GM21529 (cell line): Measurements from ENCODE around the gene PLA2G2D.

Experiments
- ATAC-seq: cut with Tn5 transposase; IDR thresholded peaks from one replicate; pipeline ENCODE4 v1.9.1; 2021; ENCODE audit not compliant: unreplicated experiment

The PLA2G2D gene

GRCh38 chr1:20115479-20115878 is 3.9 kb downstream of the PLA2G2D start:
- ATAC-seq, result no peak

DNA sequence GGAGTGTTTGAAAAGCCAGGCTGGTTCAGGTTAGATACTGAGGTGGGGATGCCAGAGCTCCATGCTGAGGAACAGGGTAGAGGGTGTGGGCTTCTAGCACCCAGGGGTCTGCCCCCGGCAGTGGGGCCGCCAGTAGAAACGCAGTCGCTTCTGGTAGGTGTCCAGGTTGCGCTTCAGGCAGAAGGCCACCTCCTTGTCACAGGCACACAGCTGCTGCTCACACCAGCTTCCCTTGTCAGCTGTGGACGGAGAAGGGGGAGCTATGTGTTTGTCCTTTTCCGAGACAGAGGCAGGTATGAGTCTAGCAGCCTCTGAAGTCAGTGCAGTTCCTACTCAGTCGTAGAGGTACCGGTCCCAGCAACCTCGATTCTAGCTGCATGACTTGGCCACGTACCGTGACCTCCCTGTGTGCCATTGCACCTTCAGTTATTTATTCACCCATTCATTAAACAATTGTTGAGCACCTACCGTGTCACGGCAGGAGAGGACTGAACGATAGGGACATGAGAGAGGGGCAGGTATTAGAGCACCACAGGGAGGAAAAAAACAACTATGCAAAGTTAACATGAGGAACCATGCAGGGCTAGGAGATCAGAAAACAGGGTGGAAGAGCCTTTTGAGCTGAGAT is 5.2 kb downstream of the PLA2G2D start:
- ATAC-seq, result no peak

GRCh38 chr1:20112279-20113000 is 6.9 kb downstream of the PLA2G2D start:
- no peak for ATAC-seq

- no peak for ATAC-seq
These were observed 7.9 kb downstream of the PLA2G2D start for GRCh38 chr1:20111452-20111851.

DNA sequence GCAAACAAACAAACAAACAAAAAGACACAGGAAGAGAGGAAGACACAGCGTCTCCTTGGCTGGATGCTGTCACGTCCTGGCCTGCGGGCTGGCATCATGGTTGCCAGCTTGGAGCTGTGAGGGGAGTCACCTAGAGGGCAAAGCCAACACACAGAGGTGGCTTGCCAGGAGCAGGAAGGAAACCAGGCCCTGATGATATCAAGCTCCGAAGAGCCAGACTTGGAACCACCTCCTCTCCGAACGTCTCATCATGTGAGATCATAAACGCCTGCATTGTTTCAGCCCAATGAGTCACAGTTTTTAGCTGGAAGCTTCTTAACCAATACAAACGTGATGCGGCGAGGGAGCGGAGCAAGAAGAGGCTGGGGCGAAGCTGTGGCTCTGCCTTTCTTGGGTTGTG is 8.7 kb downstream of the PLA2G2D start:
- ATAC-seq, result no peak

GRCh38 chr1:20109223-20109856 is 10.0 kb downstream of the PLA2G2D start:
- ATAC-seq, result no peak

DNA sequence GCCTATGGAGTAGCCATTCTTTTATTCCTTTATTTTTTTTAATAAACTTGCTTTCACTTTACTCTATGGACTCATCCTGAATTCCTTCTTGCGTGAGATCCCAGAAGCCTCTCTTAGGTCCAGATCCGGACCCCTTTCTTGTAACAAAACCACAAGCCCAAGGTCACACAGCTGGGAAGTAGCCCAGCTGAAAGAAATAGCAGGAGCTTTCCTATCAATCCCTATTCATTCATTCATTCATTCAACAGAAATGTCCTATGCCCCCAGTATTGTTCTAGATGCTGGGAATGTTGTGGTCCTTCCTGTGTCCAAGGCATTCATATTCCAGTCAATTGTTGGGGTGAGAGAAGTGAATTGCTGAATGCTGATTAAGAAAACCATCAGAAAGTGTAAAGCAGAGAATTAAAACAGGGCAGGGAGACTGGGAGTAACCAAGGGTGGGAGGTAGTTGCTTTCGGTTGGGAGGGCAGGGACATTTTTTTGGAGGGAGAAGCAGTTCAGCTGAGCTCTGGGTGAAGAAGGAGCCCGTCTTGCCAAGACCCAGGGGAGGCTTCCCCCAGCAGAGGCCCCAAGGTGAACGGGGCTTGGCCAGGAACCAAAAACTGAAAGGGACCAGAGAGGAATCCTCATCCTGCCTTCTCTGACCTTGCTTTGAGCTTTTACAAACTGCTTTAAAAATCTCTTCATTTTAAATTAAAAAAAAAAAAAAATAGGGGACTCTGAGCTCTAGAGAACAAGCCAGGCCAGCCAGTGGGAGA is 10.8 kb downstream of the PLA2G2D start:
- no peak for ATAC-seq

GRCh38 chr1:20107796-20108195 is 11.5 kb downstream of the PLA2G2D start:
- no peak for ATAC-seq

GRCh38 chr1:20107351-20107750 is 12.0 kb downstream of the PLA2G2D start:
- ATAC-seq, result no peak

DNA sequence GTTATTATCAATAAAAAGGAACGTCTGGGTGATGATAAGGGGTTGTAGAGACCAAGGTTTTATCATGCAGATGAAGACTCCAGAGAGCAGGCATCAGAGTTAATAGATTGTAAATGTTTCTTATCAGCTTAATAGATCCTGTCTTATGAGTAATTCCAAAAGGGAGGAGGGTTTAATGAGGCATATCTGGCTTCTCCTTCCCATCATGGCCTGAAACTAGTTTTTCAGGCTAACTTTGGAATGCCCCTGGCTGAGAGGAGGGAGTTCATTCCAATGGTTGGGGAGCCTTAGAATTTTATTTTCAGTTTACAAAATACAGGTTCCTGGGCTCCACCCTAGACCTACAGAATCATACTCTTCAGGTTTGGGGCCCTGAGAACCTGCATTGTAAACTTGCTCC is 13.5 kb downstream of the PLA2G2D start:
- ATAC-seq, result no peak

GRCh38 chr1:20102875-20103274 is 16.5 kb downstream of the PLA2G2D start:
- no peak for ATAC-seq

- no peak for ATAC-seq
These were observed 18.5 kb downstream of the PLA2G2D start for GRCh38 chr1:20100632-20101355.

DNA sequence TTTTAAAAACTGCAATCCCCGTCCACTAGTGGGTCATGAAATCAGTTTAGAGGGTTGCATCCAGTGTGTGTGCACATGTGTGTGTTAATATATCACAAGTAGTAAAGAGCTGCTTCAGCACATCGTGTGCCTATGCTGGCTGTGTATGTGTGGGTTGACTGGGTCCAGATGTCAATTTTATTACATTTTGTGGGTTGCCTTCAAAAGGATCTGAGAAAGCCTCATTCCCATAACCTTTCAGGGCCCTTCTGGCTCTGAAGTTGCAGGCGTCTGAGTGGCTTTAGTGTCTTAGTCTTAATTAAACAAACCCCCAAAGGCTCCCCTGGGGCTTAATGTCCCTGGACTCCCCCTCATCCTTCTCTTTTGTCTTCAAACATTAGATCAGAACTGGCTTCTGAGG is 19.8 kb downstream of the PLA2G2D start:
- ATAC-seq, result no peak

- ATAC-seq, result no peak
These were observed 22.4 kb downstream of the PLA2G2D start for GRCh38 chr1:20096840-20097447.

- no peak for ATAC-seq
These were observed 23.5 kb downstream of the PLA2G2D start for GRCh38 chr1:20095564-20096434.

DNA sequence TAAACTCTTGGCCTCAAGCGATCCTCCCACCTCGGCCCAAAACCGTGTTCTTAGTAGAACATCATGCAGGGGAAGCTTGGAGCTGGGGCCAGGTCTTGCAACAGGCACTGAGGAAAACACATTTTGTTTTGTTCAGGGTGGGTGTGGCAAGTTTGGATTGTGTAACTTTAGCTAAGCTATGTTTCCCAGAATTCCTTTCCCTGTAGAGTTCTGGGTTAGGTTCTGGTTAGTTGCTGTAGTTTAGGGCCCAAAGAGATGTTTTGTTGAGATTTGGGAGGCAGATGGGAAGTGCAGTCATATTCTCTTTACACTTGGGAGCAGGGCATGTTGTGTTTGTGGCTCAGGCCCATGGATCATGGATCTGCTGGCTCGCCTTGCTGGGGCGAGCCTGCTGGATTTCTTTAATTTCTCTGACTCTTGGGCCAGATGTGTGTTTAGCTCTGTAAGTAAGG is 25.4 kb downstream of the PLA2G2D start:
- ATAC-seq, result no peak

DNA sequence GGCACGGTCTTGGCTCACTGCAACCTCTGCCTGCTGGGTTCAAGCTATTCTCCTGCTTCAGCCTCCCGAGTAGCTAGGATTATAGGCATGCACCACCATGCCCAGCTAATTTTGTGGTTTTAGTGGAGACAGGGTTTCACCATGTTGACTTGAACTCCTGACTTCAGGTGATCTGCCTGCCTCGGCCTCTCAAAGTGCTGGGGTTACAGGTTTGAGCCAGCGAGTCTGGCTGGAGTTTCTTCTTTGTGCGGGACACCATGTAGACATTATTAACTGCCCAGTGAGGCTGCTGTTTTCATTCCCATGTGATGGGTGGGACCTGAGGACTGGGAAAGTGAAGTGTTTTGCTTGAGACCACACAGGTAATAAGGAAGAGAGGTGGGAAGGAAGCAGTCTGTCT is 26.0 kb downstream of the PLA2G2D start:
- ATAC-seq, result no peak

DNA sequence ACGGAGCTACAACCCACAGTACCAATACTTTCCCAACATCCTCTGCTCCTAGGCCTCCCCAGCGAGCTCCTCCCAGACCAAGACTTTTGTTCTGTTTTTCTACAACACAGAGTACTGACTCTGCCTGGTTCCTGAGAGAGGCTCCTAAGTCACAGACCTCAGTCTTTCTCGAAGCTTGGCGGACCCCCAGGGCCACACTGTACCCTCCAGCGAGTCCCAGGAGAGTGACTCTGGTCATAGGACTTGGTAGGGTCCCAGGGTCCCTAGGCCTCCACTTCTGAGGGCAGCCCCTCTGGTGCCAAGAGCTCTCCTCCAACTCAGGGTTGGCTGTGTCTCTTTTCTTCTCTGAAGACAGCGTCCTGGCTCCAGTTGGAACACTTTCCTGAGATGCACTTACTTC is 28.7 kb downstream of the PLA2G2D start:
- no peak for ATAC-seq

DNA sequence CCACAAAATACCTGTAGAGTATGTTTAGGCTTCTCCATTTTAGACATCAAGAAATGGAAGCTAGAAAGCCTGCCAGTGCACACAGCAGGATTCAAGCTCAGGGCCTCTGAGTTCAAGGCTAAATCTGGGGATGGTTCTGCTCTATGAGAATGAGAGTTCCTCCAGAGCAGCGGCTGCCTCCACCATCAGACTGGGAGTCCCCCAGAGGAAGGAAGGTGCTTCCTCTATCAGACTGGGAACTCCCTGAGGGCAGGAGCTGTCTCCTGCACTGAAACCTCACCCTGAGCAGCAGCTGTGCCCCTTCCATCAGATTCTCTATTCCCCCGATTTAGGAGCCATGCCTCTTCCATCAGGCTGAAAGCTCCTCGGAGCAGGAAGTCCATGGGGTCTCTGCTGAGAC is 29.2 kb downstream of the PLA2G2D start:
- ATAC-seq, result no peak
